HepG2 (cell line): Measurements from ENCODE around the gene DPT. TPM values are rescaled to one million over a fixed set of nuclear protein-coding genes. Genes with fewer than 3 reads are reported as not detected.

Experiments
- ATAC-seq: fragments of 200-7000 bp; cut with Tn5 transposase; 3 replicates; pipeline ENCODE4 v1.9.1; 2020; ENCODE audit warnings: mild to moderate bottlenecking, moderate library complexity
- BruUV-seq: library from RNA; stranded (reverse); fragments of 400-500 nt; replicated peaks from 2 replicates; lab custom pipeline; 2021; lab: Mats Ljungman, UMichigan
- CTCF ChIA-PET: fragments of 300-600 bp; formaldehyde crosslinking; extraction: SDS; loops from one replicate; lab custom pipeline; 2021; ENCODE audit warnings: low total read pairs, inconsistent platforms, low intra/inter-chr PET ratio; lab: Yijun Ruan, JAX
- POLR2A ChIA-PET: fragments of 350-600 bp; sonication (Branson Sonifier 250); formaldehyde crosslinking; loops from one replicate; lab custom pipeline; 2020; ENCODE audit warnings: antibody characterized with exemption, inconsistent platforms; lab: Yijun Ruan, JAX
- DNase-seq: peaks from one replicate; pipeline ENCODE4 v3.0.0-alpha.2; 2015; ENCODE audit warnings: low spot score
- FAIRE-seq: peaks from 3 replicates; lab custom pipeline; 2011; peaks lifted over from hg19 to GRCh38; lab: Jason Lieb, UNC
- H2AFZ ChIP-seq: one replicate; pipeline ENCODE4 v1.6.1; 2011; ENCODE audit warnings: low read length, inconsistent platforms
- H3K27ac ChIP-seq: fragments of 300-600 bp; 3 replicates; pipeline ENCODE4 v1.8.0; 2011; ENCODE audit warnings: mixed run types, mild to moderate bottlenecking, mixed read lengths, low read length, inconsistent platforms; ENCODE audit not compliant: insufficient read depth; ENCODE audit errors: extremely low read length
- H3K27me3 ChIP-seq, 2 experiments: fragments of 200-600 bp in 1 of 2; 2 replicates in 1 of 2; 3 replicates in 1 of 2; pipeline versions ENCODE4 v1.6.0 to v1.8.0; 2011; ENCODE audit warnings: low read length in 2 of 2, mild to moderate bottlenecking in 2 of 2, moderate library complexity in 2 of 2, inconsistent platforms in 1 of 2; ENCODE audit not compliant: insufficient read depth in 2 of 2, control insufficient read depth in 1 of 2
- H3K36me3 ChIP-seq, 2 experiments: fragments of 200-600 bp in 1 of 2; replicated peaks in 1 of 2; 2 replicates in 1 of 2; 3 replicates in 1 of 2; pipeline versions ENCODE4 v1.5.1 to v1.8.0; 2011; ENCODE audit warnings: low read length in 2 of 2, inconsistent platforms in 1 of 2; ENCODE audit not compliant: insufficient read depth in 2 of 2, control insufficient read depth in 1 of 2
- H3K4me1 ChIP-seq: 2 replicates; pipeline ENCODE4 v1.5.1; 2012; ENCODE audit warnings: low read length, inconsistent platforms; ENCODE audit not compliant: insufficient read depth
- H3K4me2 ChIP-seq: 2 replicates; pipeline ENCODE4 v1.6.0; 2011; ENCODE audit warnings: low read depth, low read length, inconsistent platforms
- H3K4me3 ChIP-seq, 3 experiments: fragments of 200-600 bp in 1 of 3; sonication (generic), shearing (Covaris generic) in 1 of 3; replicated peaks in 1 of 3; 2 replicates each; pipeline ENCODE4 v1.5.1; 2011 to 2016; ENCODE audit warnings: low read length in 3 of 3, inconsistent platforms in 2 of 3, low read depth in 2 of 3, mild to moderate bottlenecking in 2 of 3, control low read depth in 1 of 3, mixed read lengths in 1 of 3; ENCODE audit not compliant: insufficient read depth in 1 of 3
- H3K79me2 ChIP-seq: one replicate; pipeline ENCODE4 v1.6.1; 2011; ENCODE audit warnings: low read length, inconsistent platforms; ENCODE audit not compliant: insufficient read depth
- H3K9ac ChIP-seq: 2 replicates; pipeline ENCODE4 v1.6.0; 2011; ENCODE audit warnings: mild to moderate bottlenecking, low read depth, low read length, inconsistent platforms; ENCODE audit not compliant: insufficient read depth
- H3K9me3 ChIP-seq: 2 replicates; pipeline ENCODE4 v1.5.1; 2012; ENCODE audit warnings: mild to moderate bottlenecking, low read length
- H4K20me1 ChIP-seq: 2 replicates; pipeline ENCODE4 v1.6.0; 2011; ENCODE audit warnings: inconsistent platforms, mild to moderate bottlenecking, low read length, moderate library complexity; ENCODE audit not compliant: insufficient read depth
- ARNT ChIP-seq: fragments of 450-650 bp; IDR thresholded peaks from 2 replicates; pipeline ENCODE4 v1.6.1; 2017
- ARNT2 ChIP-seq: sonication (generic); formaldehyde crosslinking; IDR thresholded peaks from 2 replicates; pipeline ENCODE4 v1.8.0; 2022; ENCODE audit warnings: mild to moderate bottlenecking, low read depth, missing genetic modification reagents, moderate library complexity
- ARNTL ChIP-seq: sonication (generic); formaldehyde crosslinking; IDR thresholded peaks from 2 replicates; pipeline ENCODE4 v1.4.0; 2020; ENCODE audit warnings: mild to moderate bottlenecking, missing genetic modification reagents
- HOXA7 ChIP-seq: sonication (generic); formaldehyde crosslinking; IDR thresholded peaks from 2 replicates; pipeline ENCODE4 v1.8.1; 2022; ENCODE audit warnings: mild to moderate bottlenecking, missing genetic modification reagents, moderate library complexity
- KLF11 ChIP-seq: IDR thresholded peaks from 2 replicates; pipeline ENCODE4 v1.6.1; 2016; ENCODE audit warnings: missing compliant biosample characterization
- MTA3 ChIP-seq: sonication (generic); formaldehyde crosslinking; IDR thresholded peaks from 2 replicates; pipeline ENCODE4 v1.4.0; 2020; ENCODE audit warnings: missing genetic modification reagents
- NFE2 ChIP-seq: sonication (generic); formaldehyde crosslinking; IDR thresholded peaks from 2 replicates; pipeline ENCODE4 v1.4.0; 2020; ENCODE audit warnings: missing genetic modification reagents
- RARA ChIP-seq: IDR thresholded peaks from 2 replicates; pipeline ENCODE4 v1.6.1; 2016; ENCODE audit warnings: missing genetic modification reagents, missing compliant biosample characterization
- RBAK ChIP-seq: sonication (generic); formaldehyde crosslinking; IDR thresholded peaks from 2 replicates; pipeline ENCODE4 v1.5.1; 2020; ENCODE audit warnings: mild to moderate bottlenecking, missing genetic modification reagents
- SOX6 ChIP-seq, 2 experiments: fragments of 450-650 bp in 1 of 2; sonication (generic) in 1 of 2; formaldehyde crosslinking in 1 of 2; IDR thresholded peaks; 2 replicates each; pipeline versions ENCODE4 v1.4.0 to v1.6.1; 2017 to 2020; ENCODE audit warnings: antibody characterized with exemption in 1 of 2, mild to moderate bottlenecking in 1 of 2, missing genetic modification reagents in 1 of 2
- USF2 ChIP-seq, 2 experiments: sonication (generic) in 1 of 2; formaldehyde crosslinking in 1 of 2; IDR thresholded peaks; 2 replicates each; pipeline versions ENCODE4 v1.5.1 to v1.6.1; 2011 to 2020; ENCODE audit warnings: borderline replicate concordance in 1 of 2, low read depth in 1 of 2, low read length in 1 of 2, mild to moderate bottlenecking in 1 of 2, missing genetic modification reagents in 1 of 2, moderate library complexity in 1 of 2
- ZNF292 ChIP-seq: sonication (generic); formaldehyde crosslinking; IDR thresholded peaks from 2 replicates; pipeline ENCODE4 v1.8.1; 2022; ENCODE audit warnings: mild to moderate bottlenecking, low read depth, missing genetic modification reagents, borderline replicate concordance
- ZNF572 ChIP-seq: sonication (generic); formaldehyde crosslinking; IDR thresholded peaks from 2 replicates; pipeline ENCODE4 v1.5.1; 2020; ENCODE audit warnings: mild to moderate bottlenecking, missing genetic modification reagents
- ZNF709 ChIP-seq: sonication (generic); formaldehyde crosslinking; IDR thresholded peaks from 2 replicates; pipeline ENCODE4 v1.5.0; 2020; ENCODE audit warnings: mild to moderate bottlenecking, missing genetic modification reagents
- ZNF724P ChIP-seq: sonication (generic); formaldehyde crosslinking; IDR thresholded peaks from 2 replicates; pipeline ENCODE4 v1.8.0; 2022; ENCODE audit warnings: missing genetic modification reagents, borderline replicate concordance
- ZSCAN29 ChIP-seq: sonication (generic); formaldehyde crosslinking; conservative IDR thresholded peaks from 2 replicates; pipeline ENCODE4 v1.4.0; 2020; ENCODE audit warnings: mild to moderate bottlenecking, missing genetic modification reagents
- WGBS: methylation state at CpG from one replicate; pipeline ENCODE4 v1.1.6; 2017; ENCODE audit warnings: low lambda C conversion rate; 5-methylcytosine and 5-hydroxymethylcytosine counted together
- in situ Hi-C: cut with HindIII; loops from 2 replicates; pipeline ENCODE4 v1.10.0; 2017; ENCODE audit warnings: low pct_unique_long_range_greater_than_20kb; ENCODE audit not compliant: extremely low pct_ligation_motif_present
- intact Hi-C: fragments of 100-400 bp; cut with micrococcal nuclease; formaldehyde crosslinking; loops from one replicate; pipeline ENCODE4 v1.10.0; 2022; ENCODE audit not compliant: unreplicated experiment
- polyA plus RNA-seq, 8 experiments: library from polyadenylated mRNA; depleted of rRNA in 3 of 8; stranded (reverse) in 7 of 8; unstranded in 1 of 8; fragments of >200 nt; fragmentation: Illumina TruSeq in 4 of 8; extraction: Trizol in 4 of 8; gene quantifications; 2 replicates each; pipeline versions ENCODE4 v1.2.1 to v1.2.3, GENCODE V29; 2011 to 2016; ENCODE audit warnings: low read depth in 4 of 8, missing spikeins in 1 of 8, mixed read lengths in 1 of 8; ENCODE audit not compliant: insufficient read depth in 1 of 8
- total RNA-seq, 5 experiments: library from RNA; depleted of rRNA; stranded (reverse); fragments of >200 nt; fragmentation: Illumina TruSeq; extraction: Trizol; gene quantifications; 2 replicates each; pipeline ENCODE4 v1.2.3, GENCODE V29; 2016; ENCODE audit warnings: low read depth in 1 of 5

The DPT gene
- total and polyA plus RNA-seq, 2 of the 13 experiments (the other 11 are each of a cell fraction or from before 2014, with no cell fraction given) = 0.04 TPM; not detected in 1

DNA sequence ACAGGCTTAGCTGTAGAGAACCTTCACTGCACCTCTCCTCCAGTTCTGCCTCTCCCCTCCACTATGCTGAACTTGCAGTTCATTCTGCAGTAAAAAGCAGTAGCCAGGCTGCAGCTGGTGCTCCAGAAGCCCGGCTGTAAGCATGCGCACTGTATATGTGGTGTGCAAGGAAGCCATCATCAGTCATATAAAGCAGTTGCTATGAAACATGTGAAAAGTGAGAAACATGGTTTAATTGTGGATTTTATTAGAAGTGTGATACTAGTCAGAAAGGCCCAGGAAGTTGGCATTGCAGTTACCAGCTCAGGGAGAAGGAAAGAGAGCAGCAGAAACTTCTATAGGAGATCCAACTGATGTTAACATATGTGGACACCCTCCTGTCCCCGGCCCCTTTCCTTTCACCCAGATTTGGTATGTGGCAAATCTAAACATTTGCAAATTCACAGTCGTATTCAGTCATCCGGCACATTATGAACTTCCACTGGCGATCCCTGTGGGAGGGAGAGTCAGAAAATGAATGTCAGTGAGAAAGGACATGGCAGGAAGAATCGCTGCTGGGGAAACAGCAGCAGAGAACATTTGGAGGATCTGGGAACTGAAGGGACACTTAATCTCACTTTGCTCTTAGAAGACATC is 32.8 kb downstream of the DPT start:
- H3K4me2 ChIP-seq = no peak overlapping the region
- WGBS = 88% methylated on average over 7 of the region's 7 CpGs
- no peak overlapping the region for H3K27ac ChIP-seq
- CTCF ChIA-PET = no interaction called here
- no peak for ATAC-seq
- H3K27me3 ChIP-seq = no peaks in the 10 kb centered on the region
- no TSS peak for BruUV-seq
- TF ChIP-seq SOX6 (IDR thresholded peaks at IDR 0.05) = no peak
- no peak for TF ChIP-seq SOX6 (CRISPR knock-in tag; IDR thresholded peaks at IDR 0.05)
- TF ChIP-seq ZNF724P (CRISPR knock-in tag) = no peak
- TF ChIP-seq ZSCAN29 = no peak
- TF ChIP-seq RARA (CRISPR knock-in tag) = no peak
- H3K79me2 ChIP-seq = no peaks in the 10 kb centered on the region
- no peak overlapping the region for H3K9ac ChIP-seq
- POLR2A ChIA-PET = no interaction called here
- no peak for DNase-seq
- FAIRE-seq = no peak
- no peaks in the 10 kb centered on the region for H3K9me3 ChIP-seq
- no peak overlapping the region for H2AFZ ChIP-seq
- peaks cover 61% of the 10 kb centered on the region for H3K4me1 ChIP-seq
- H3K36me3 ChIP-seq = no peaks in the 10 kb centered on the region
- in situ Hi-C loops (no loop called here), intact Hi-C loops (no loop called here)
- no peak overlapping the region for H3K4me3 ChIP-seq
- no peaks in the 10 kb centered on the region for H4K20me1 ChIP-seq

DNA sequence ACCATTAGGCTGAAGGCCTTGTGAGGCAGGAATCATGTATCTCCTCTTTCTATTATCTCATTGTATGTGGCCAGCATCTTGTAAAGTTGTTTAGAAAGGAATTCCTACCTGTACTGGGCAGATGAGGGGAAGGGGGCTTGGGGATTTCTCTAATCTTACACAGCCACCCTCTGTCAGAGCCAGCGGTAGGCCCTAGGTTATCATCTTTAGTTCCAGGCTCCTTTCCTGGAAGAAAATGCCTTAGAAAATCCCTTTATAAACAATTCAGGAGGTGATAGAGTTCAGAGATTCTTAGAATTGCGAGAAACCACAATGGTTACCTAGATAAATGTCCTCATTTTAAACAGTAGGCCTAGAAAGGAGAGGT is 35.2 kb downstream of the DPT start:
- H3K4me3 ChIP-seq = no peak overlapping the region
- DNase-seq = no peak
- ChIA-PET CTCF (no interaction called here), POLR2A (no interaction called here)
- no peaks in the 10 kb centered on the region for H3K79me2 ChIP-seq
- 71% methylated on average over 2 of the region's 2 CpGs for WGBS
- ATAC-seq = no peak
- intact Hi-C loops (no loop called here), in situ Hi-C loops (no loop called here)
- H2AFZ ChIP-seq = no peak overlapping the region
- TF ChIP-seq ARNTL (CRISPR knock-in tag) = no peak
- no peak for TF ChIP-seq MTA3
- no peak for TF ChIP-seq ZNF709 (CRISPR knock-in tag)
- TF ChIP-seq ZNF292 (CRISPR knock-in tag) = no peak
- TF ChIP-seq HOXA7 (CRISPR knock-in tag) = no peak
- TF ChIP-seq RBAK (CRISPR knock-in tag) = no peak
- TF ChIP-seq USF2 (IDR thresholded peaks at IDR 0.05; ENCODE audit: low read depth, low read length) = no peak
- no peak for TF ChIP-seq USF2 (CRISPR knock-in tag; IDR thresholded peaks at IDR 0.05; ENCODE audit: borderline replicate concordance)
- TF ChIP-seq ARNT2 = no peak
- no peak for TF ChIP-seq NFE2 (CRISPR knock-in tag)
- TF ChIP-seq ZNF572 (CRISPR knock-in tag) = no peak
- TF ChIP-seq ARNT = no peak
- no peak for TF ChIP-seq KLF11 (CRISPR knock-in tag)
- FAIRE-seq = no peak
- peaks cover 73% of the 10 kb centered on the region for H3K4me1 ChIP-seq
- H3K27me3 ChIP-seq = no peaks in the 10 kb centered on the region
- no peaks in the 10 kb centered on the region for H3K9me3 ChIP-seq
- peak overlapping the region; percentile 45 for H3K4me2 ChIP-seq
- H4K20me1 ChIP-seq = no peaks in the 10 kb centered on the region
- peak overlapping the region; percentile 14; the same call in 1 of the 2 replicates for H3K9ac ChIP-seq
- H3K27ac ChIP-seq = peak overlapping the region; percentile 81
- BruUV-seq = no TSS peak
- H3K36me3 ChIP-seq = no peaks in the 10 kb centered on the region
